H7 (cell line): ENCODE data around the gene CPPED1. TPM values are rescaled to one million over a fixed set of nuclear protein-coding genes. Genes with fewer than 3 reads are reported as not detected.

Experiments used
- total RNA-seq: library from RNA; depleted of rRNA; stranded (reverse); fragments of >200 nt; shearing (Covaris generic); gene quantifications from 2 replicates; pipeline ENCODE4 v1.2.3, GENCODE V29; 2014; rRNA removed

CPPED1 gene
- total RNA-seq, 1 experiment from 2014 or later = 5.8 TPM

Other genes starting within 250 kb of the CPPED1 start
- 7.7 and 11.6 TPM in 2 replicates for gene SHISA9, start 97.7 kb upstream of the CPPED1 start, total RNA-seq